ENCODE results near the gene ATP8A2. TPM values are rescaled to one million over a fixed set of nuclear protein-coding genes. Genes with fewer than 3 reads are reported as not detected.

The ATP8A2 gene
- total and polyA plus RNA-seq, 2 of the 8 experiments (the other 6 are each of a cell fraction or from before 2014, with no cell fraction given), result 2.4 to 8.3 TPM

DNA sequence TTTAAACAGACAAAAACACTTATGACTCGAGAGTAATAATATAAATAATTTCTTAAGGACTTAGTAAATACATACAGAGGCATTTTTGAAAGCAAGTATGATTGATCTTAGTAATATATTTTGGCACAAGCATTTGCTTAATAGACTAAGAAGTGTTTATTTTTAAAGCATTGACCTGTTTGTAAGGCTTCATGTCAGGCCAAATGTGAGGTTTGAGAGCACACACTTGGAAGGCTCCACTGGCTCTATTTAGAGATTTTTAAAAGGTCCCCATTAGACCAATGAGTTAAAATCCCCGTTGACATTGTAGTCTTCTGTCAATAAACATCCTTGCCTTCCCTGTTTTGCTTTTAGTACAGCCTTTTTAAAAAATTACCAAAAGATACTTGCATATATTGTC is 50.4 kb downstream of the ATP8A2 start:
- 86% methylated on average over 2 of the region's 2 CpGs; no CpG with 5 or more reads in 1 of the 2 experiments for WGBS, 2 experiments (ENCODE audit: extremely low coverage in 1 of 2, insufficient coverage in 1 of 2, insufficient read length in 1 of 2, insufficient replicate concordance in 2 of 2, low coverage in 1 of 2, low lambda C conversion rate in 2 of 2, missing lambda C conversion rate in 1 of 2)

More for the DNA sequence above, 50.4 kb downstream of the ATP8A2 start:
- H3K18ac ChIP-seq (ENCODE audit: extremely low read depth, low read length), result no peak overlapping the region
- H2AFZ ChIP-seq (ENCODE audit: low read length), result no peak overlapping the region
- FAIRE-seq (no peak), DNase-seq (ENCODE audit: low read depth in 1 of 2, low spot score in 2 of 2) (no peak)
- H2BK120ac ChIP-seq (replicated peaks; ENCODE audit: low read depth, low read length), result no peak overlapping the region
- H3K9ac ChIP-seq (replicated peaks in 1 of 4; ENCODE audit: extremely low read depth in 1 of 4, low read depth in 3 of 4, low read length in 3 of 4), result no peak overlapping the region
- no peaks in the 10 kb centered on the region for H3K36me3 ChIP-seq (ENCODE audit: control insufficient read depth in 2 of 4, insufficient read depth in 4 of 4, low read length in 3 of 4)
- no peak overlapping the region for H3K4ac ChIP-seq (replicated peaks; ENCODE audit: insufficient read length, low read depth, low read length)
- H4K91ac ChIP-seq (replicated peaks; ENCODE audit: insufficient read length, low read length), result no peak overlapping the region
- no peak overlapping the region for H2BK12ac ChIP-seq (ENCODE audit: low read depth, low read length)
- H4K8ac ChIP-seq (ENCODE audit: extremely low read depth, insufficient read depth, low read length), result no peak overlapping the region
- H3K56ac ChIP-seq (replicated peaks; ENCODE audit: insufficient read length, low read depth, low read length), result no peak overlapping the region
- H3K23me2 ChIP-seq (ENCODE audit: low read depth, low read length), result no peaks in the 10 kb centered on the region
- no peak overlapping the region for H3K27ac ChIP-seq (ENCODE audit: low read depth, low read length)
- H2AK5ac ChIP-seq (ENCODE audit: low read depth, low read length), result no peak overlapping the region
- no peak overlapping the region for H2BK5ac ChIP-seq (ENCODE audit: low read depth, low read length)
- no peaks in the 10 kb centered on the region for H3K79me1 ChIP-seq (ENCODE audit: low read depth, low read length)
- H3K27me3 ChIP-seq (replicated peaks in 1 of 4; ENCODE audit: control insufficient read depth in 3 of 4, extremely low read depth in 1 of 4, insufficient read depth in 3 of 4, low read length in 3 of 4), result no peaks in the 10 kb centered on the region
- no peaks in the 10 kb centered on the region for H4K20me1 ChIP-seq (replicated peaks in 1 of 2; ENCODE audit: control insufficient read depth in 1 of 2, insufficient read depth in 2 of 2, low read length in 2 of 2)
- ChIA-PET POLR2A (ENCODE audit: partially characterized antibody) (no interaction called here), CTCF (ENCODE audit: partially characterized antibody) (interaction anchor here (2.4 kb wide), 1 partner anchor 16 kb away, joined by 11 read pairs; no protein-coding TSS in a partner anchor)
- H3K4me1 ChIP-seq (replicated peaks in 1 of 4; ENCODE audit: control insufficient read depth in 3 of 4, insufficient read depth in 4 of 4, low read length in 3 of 4), result peaks cover 0 to 6% (median 2%) of the 10 kb centered on the region in 4 experiments; a peak in 3 of 7 replicates
- H2BK15ac ChIP-seq (ENCODE audit: low read length), result no peak overlapping the region
- no peak overlapping the region for H3K23ac ChIP-seq (ENCODE audit: insufficient read length)
- no peak overlapping the region for H4K5ac ChIP-seq (ENCODE audit: insufficient read length, low read depth, low read length)
- H3K79me2 ChIP-seq (ENCODE audit: control insufficient read depth in 1 of 2, insufficient read depth in 2 of 2, low read length in 2 of 2), result no peaks in the 10 kb centered on the region
- H3K9me3 ChIP-seq (ENCODE audit: insufficient read depth in 2 of 2, low read depth in 1 of 2, low read length in 1 of 2), result peaks cover 4% of the 10 kb centered on the region in 2 experiments; a peak in 3 of 4 replicates
- H3K4me2 ChIP-seq (ENCODE audit: insufficient read depth in 1 of 2, low read depth in 2 of 2, low read length in 2 of 2), result no peak overlapping the region
- H3K4me3 ChIP-seq (ENCODE audit: extremely low read depth in 1 of 4, insufficient read depth in 2 of 4, low read depth in 3 of 4, low read length in 4 of 4), result no peak overlapping the region
- TF ChIP-seq POLR2AphosphoS5 (IDR thresholded peaks at IDR 0.05; ENCODE audit: low read depth, low read length) (no peak), CBX5 (IDR thresholded peaks at IDR 0.05; ENCODE audit: low read depth, low read length) (no peak), SP2 (IDR thresholded peaks at IDR 0.05; ENCODE audit: low read length) (no peak), RBBP5 (IDR thresholded peaks at IDR 0.05; ENCODE audit: borderline replicate concordance, low read depth, low read length) (no peak)
- H2BK20ac ChIP-seq (ENCODE audit: low read length), result no peak overlapping the region
- no peak overlapping the region for H3K14ac ChIP-seq (ENCODE audit: insufficient read length)

Data from H1 (cell line).